ENCODE data around the gene HES7. TPM values are rescaled to one million over a fixed set of nuclear protein-coding genes. Genes with fewer than 3 reads are reported as not detected.

Gene HES7
- total and polyA plus RNA-seq, 9 donors = 0.11 to 0.97 (median 0.74) TPM; not detected in 2

GRCh38 chr17:8076502-8077266, 47.2 kb downstream of the HES7 start:
- no peaks in the 10 kb centered on the region for H3K36me3 ChIP-seq
- H3K9me3 ChIP-seq = no peaks in the 10 kb centered on the region
- intact Hi-C loops (cut with DNase I) = loop anchor here in 2 of 4 donors (5.0 to 10.0 kb wide), 2 partner anchors 226 to 228 kb away; no protein-coding TSS in a partner anchor
- TF ChIP-seq CTCF (IDR thresholded peaks at IDR 0.05) = no peak
- no peak for TF ChIP-seq POLR2A (IDR thresholded peaks at IDR 0.05)
- no peak for TF ChIP-seq EP300 (IDR thresholded peaks at IDR 0.05)
- peaks cover 5% of the 10 kb centered on the region for H3K4me1 ChIP-seq (ENCODE audit: insufficient read depth)
- H3K27ac ChIP-seq = no peak overlapping the region
- H3K4me3 ChIP-seq = no peak overlapping the region
- no peaks in the 10 kb centered on the region for H3K27me3 ChIP-seq
- no peak for DNase-seq
- 76 to 83% (median 80%) methylated on average over 13 of the region's 13 CpGs for WGBS, 3 donors

- Histone ChIP-seq H3K27ac (no peak overlapping the region), H3K4me1 (ENCODE audit: insufficient read depth) (peaks cover 5% of the 10 kb centered on the region), H3K36me3 (no peaks in the 10 kb centered on the region), H3K9me3 (no peaks in the 10 kb centered on the region), H3K4me3 (no peak overlapping the region), H3K27me3 (no peaks in the 10 kb centered on the region)
- 87 to 88% (median 88%) methylated on average over 14 of the region's 14 CpGs for WGBS, 3 donors
- intact Hi-C loops (cut with DNase I) = loop anchor here in 2 of 4 donors (5.0 to 10.0 kb wide), 2 partner anchors 227 to 229 kb away; no protein-coding TSS in a partner anchor
- DNase-seq = no peak
- no peak for TF ChIP-seq POLR2A (IDR thresholded peaks at IDR 0.05)
- TF ChIP-seq EP300 (IDR thresholded peaks at IDR 0.05) = no peak
- no peak for TF ChIP-seq CTCF (IDR thresholded peaks at IDR 0.05)
Measured at GRCh38 chr17:8075574-8076342, 48.1 kb downstream of the HES7 start.

GRCh38 chr17:8075081-8075480, 48.8 kb downstream of the HES7 start:
- H3K9me3 ChIP-seq = no peaks in the 10 kb centered on the region
- peaks cover 3% of the 10 kb centered on the region for H3K4me1 ChIP-seq (ENCODE audit: insufficient read depth)
- 81 to 96% (median 91%) methylated on average over 3 of the region's 3 CpGs for WGBS, 3 donors
- H3K27me3 ChIP-seq = no peaks in the 10 kb centered on the region
- no peak overlapping the region for H3K4me3 ChIP-seq
- no peaks in the 10 kb centered on the region for H3K36me3 ChIP-seq
- no peak overlapping the region for H3K27ac ChIP-seq
- TF ChIP-seq EP300 (IDR thresholded peaks at IDR 0.05) = no peak
- TF ChIP-seq POLR2A (IDR thresholded peaks at IDR 0.05) = no peak
- TF ChIP-seq CTCF (IDR thresholded peaks at IDR 0.05) = no peak
- intact Hi-C loops (cut with DNase I) = loop anchor here in 2 of 4 donors (5.0 to 10.0 kb wide), 2 partner anchors 227 to 230 kb away; no protein-coding TSS in a partner anchor
- no peak for DNase-seq

- Histone ChIP-seq H3K9me3 (no peaks in the 10 kb centered on the region), H3K27ac (no peak overlapping the region), H3K4me3 (no peak overlapping the region), H3K4me1 (ENCODE audit: insufficient read depth) (peaks cover 3% of the 10 kb centered on the region), H3K27me3 (no peaks in the 10 kb centered on the region), H3K36me3 (no peaks in the 10 kb centered on the region)
- intact Hi-C loops (cut with DNase I) = loop anchor here in 2 of 4 donors (5.0 to 10.0 kb wide), 2 partner anchors 228 to 230 kb away; no protein-coding TSS in a partner anchor
- no peak for DNase-seq
- TF ChIP-seq EP300 (IDR thresholded peaks at IDR 0.05) (no peak), CTCF (IDR thresholded peaks at IDR 0.05) (no peak), POLR2A (IDR thresholded peaks at IDR 0.05) (no peak)
- WGBS, 3 donors = 22 to 37% (median 33%) methylated on average over 7 of the region's 7 CpGs
Measured at GRCh38 chr17:8074554-8074953, 49.4 kb downstream of the HES7 start.

All from ovary (tissue), 9 donors.